GM19463 (cell line): ENCODE results near the gene CXCL10.
"Not testable (repeated sequence)": the region's sequence is repeated elsewhere in the genome, so short reads cannot be mapped to it uniquely, and the experiment has no call there.

Experiments
- ATAC-seq: cut with Tn5 transposase; IDR thresholded peaks from one replicate; pipeline ENCODE4 v1.9.1; 2021; ENCODE audit warnings: mild to moderate bottlenecking, moderate library complexity; ENCODE audit not compliant: unreplicated experiment

The CXCL10 gene

GRCh38 chr4:76023389-76023788 is at the start of gene CXCL10:
Gene CXCL10, minus strand, starts transcription at chr4:76023497. Its CDS starts 66 bp downstream, at chr4:76023431.
- no peak for ATAC-seq

- no peak for ATAC-seq
Measured at GRCh38 chr4:76072760-76073159, 49.5 kb upstream of the CXCL10 start.

- ATAC-seq: peak; percentile 84
Measured at GRCh38 chr4:76067652-76068286, 44.5 kb upstream of the CXCL10 start.

GRCh38 chr4:76066546-76066945 is 43.2 kb upstream of the CXCL10 start:
- no peak for ATAC-seq

- ATAC-seq: peak; percentile 55
Measured at GRCh38 chr4:76061982-76062381, 38.7 kb upstream of the CXCL10 start.

GRCh38 chr4:76061421-76061820 is 38.1 kb upstream of the CXCL10 start:
- no peak for ATAC-seq

GRCh38 chr4:76060506-76060905 is 37.2 kb upstream of the CXCL10 start:
- ATAC-seq: no peak

GRCh38 chr4:76059750-76060149 is 36.5 kb upstream of the CXCL10 start:
- no peak for ATAC-seq

- no peak for ATAC-seq
Measured at GRCh38 chr4:76058888-76059426, 35.7 kb upstream of the CXCL10 start.

- peak; percentile 38 for ATAC-seq
Measured at GRCh38 chr4:76058302-76058701, 35.0 kb upstream of the CXCL10 start.

- ATAC-seq: no peak
Measured at GRCh38 chr4:76055421-76055820, 32.1 kb upstream of the CXCL10 start.

- ATAC-seq: peak; percentile 90
Measured at GRCh38 chr4:76055016-76055415, 31.7 kb upstream of the CXCL10 start.

GRCh38 chr4:76053730-76054129 is 30.4 kb upstream of the CXCL10 start:
- no peak for ATAC-seq

GRCh38 chr4:76050560-76051050 is 27.3 kb upstream of the CXCL10 start:
- ATAC-seq: not testable (repeated sequence)

- ATAC-seq: not testable (repeated sequence)
Measured at GRCh38 chr4:76049860-76050416, 26.6 kb upstream of the CXCL10 start.

GRCh38 chr4:76044686-76045085 is 21.4 kb upstream of the CXCL10 start:
- ATAC-seq: not testable (repeated sequence)

- not testable (repeated sequence) for ATAC-seq
Measured at GRCh38 chr4:76043306-76043705, 20.0 kb upstream of the CXCL10 start.

GRCh38 chr4:76042241-76042998 is 19.1 kb upstream of the CXCL10 start:
- ATAC-seq: not testable (repeated sequence)

- no peak for ATAC-seq
Measured at GRCh38 chr4:76036855-76037254, 13.6 kb upstream of the CXCL10 start.

- no peak for ATAC-seq
Measured at GRCh38 chr4:76035799-76036380, 12.6 kb upstream of the CXCL10 start, which contains the start of gene CXCL11. Gene CXCL11, minus strand, starts transcription at chr4:76036070. Its CDS starts 83 bp downstream, at chr4:76035987.

GRCh38 chr4:76035141-76035540 is 11.8 kb upstream of the CXCL10 start:
- ATAC-seq: no peak
